ENCODE measurements around the gene EIF4A3.
"Not testable (repeated sequence)": the region's sequence is repeated elsewhere in the genome, so short reads cannot be mapped to it uniquely, and the experiment has no call there.

EIF4A3 gene

GRCh38 chr17:80173126-80173525 is 26.2 kb upstream of the EIF4A3 start:
- no peak for DNase-seq (ENCODE audit: low read depth in 2 of 2)

DNA sequence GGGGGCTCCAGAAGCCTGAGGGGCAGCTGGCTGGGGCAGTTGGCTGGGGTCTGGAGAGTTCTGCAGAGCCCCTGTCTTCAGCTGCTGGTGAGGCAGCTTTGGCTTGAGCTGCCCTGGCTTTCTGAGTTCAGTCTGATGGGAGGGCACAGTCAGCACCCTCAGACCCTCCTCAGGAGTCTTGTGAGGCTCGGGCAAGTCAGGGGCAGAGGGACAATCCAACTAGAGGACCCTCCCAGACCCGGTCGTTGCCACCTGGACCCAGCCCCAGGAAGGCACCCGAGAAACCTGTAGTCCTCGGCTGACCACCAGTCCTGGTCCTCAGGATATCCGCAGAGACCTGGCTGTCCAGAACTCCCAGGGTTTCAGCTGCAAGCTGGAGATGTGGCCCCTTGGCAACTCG is 24.8 kb upstream of the EIF4A3 start:
- DNase-seq (ENCODE audit: low read depth in 2 of 2): no peak

DNA sequence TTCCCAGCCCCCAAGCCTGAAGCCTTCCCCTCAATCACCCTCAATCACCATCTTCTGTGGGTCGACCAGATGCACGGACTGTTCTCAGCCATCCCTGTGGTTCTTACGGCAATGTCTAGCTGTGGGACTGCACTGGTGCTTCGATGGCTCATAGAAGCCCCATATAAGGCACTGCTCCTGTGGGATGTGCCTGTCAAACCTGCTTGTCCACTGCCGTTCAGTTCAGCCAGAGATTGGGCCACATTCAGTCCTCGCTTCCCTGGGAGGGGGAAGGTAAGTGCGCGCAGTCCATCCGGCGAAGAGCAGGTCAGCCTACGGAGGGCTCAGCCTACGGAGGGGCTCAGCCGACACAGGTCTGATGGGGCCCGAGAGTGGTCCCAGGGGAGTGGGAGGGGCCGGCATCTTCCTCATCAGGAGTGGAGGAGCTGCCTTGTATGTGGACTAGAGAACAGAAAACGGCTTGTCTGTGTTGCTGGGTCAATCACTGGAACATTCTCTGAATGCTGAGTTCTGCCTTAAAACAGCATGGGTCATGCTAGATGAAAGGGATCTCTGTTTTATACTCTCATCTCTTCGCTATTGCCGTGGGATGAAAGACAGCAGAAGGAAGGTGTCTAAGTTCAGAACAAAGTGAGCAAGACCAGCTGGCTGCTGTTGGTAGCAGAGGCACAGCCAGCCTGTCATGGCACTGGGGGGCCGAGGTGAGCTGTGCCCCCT is 23.0 kb upstream of the EIF4A3 start, which contains the start of gene CARD14:
Gene CARD14, plus strand, starts transcription at position 247 of the 717 bp plus-strand sequence. CDS start 11,409 bp downstream, outside the sequence.
- DNase-seq (ENCODE audit: low read depth in 2 of 2): no peak

GRCh38 chr17:80169107-80169506 is 22.2 kb upstream of the EIF4A3 start:
- no peak for DNase-seq (ENCODE audit: low read depth in 2 of 2)

DNA sequence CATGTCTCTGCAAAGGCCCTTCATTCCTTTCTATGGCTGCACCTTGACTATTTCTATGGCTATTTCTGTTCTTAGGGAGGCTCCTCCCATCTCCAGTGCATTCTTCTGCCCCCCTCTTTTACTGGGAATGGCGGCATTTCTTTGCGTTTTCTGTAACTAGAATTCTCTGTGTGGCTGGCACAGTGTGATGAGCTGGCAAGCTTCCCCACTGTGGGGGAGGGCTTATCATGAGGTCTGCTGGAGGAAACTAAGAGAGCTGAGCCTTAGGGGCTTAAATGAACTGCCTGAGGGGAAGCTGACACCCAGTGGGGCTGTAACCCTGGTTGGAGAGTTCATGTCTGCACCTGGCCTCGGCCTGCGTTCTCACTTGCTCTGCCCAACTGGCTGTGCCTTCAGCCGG is 21.4 kb upstream of the EIF4A3 start:
- DNase-seq (ENCODE audit: low read depth in 2 of 2): no peak

- no peak for DNase-seq (ENCODE audit: low read depth in 2 of 2)
Observed at GRCh38 chr17:80166446-80166845, 19.5 kb upstream of the EIF4A3 start.

- DNase-seq (ENCODE audit: low read depth in 2 of 2): no peak
Observed at GRCh38 chr17:80164185-80164584, 17.3 kb upstream of the EIF4A3 start.

- no peak for DNase-seq (ENCODE audit: low read depth in 2 of 2)
Observed at GRCh38 chr17:80163336-80163735, 16.4 kb upstream of the EIF4A3 start.

DNA sequence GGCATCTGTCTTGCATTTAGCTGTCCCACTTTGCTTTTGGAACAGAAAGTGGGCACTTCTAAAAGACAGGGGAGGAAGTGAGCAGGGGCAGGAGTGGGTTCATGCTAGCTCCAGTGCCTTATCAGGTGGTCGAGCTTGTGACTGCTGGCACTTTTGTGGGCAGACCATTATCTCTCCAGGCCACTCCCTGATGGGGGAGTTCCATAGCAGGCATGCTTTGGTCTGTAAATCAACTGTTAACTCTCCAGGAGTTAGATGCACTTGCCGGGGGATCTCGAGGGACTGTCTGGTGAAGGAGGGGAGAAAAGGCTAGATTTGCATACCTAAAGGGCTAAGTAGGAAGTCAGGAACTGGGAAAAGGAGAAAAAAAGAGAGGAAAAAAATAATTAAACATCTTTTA is 13.6 kb upstream of the EIF4A3 start:
- no peak for DNase-seq (ENCODE audit: low read depth in 2 of 2)

- no peak for DNase-seq (ENCODE audit: low read depth in 2 of 2)
Observed at GRCh38 chr17:80158846-80159245, 11.9 kb upstream of the EIF4A3 start.

DNA sequence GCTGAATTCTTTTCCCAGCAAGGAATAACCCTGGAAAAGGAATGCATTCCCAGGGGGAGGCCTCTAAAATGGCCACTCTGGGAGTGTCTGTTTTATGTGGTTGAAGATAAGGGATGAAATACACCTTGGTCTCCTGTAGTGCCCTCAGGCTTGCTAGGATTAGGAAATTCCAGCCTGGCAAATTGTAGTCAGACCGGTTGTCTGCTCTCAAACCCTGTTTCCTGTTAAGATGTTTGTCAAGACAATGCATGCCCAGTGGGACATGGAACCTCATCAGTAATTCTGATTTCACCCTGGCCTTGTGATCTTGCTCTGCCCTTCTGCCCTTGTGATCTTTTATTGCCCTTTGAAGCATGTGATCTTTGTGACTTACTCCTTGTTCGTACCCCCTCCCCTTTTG is 8.7 kb upstream of the EIF4A3 start:
- DNase-seq (ENCODE audit: low read depth in 2 of 2): not testable (repeated sequence)

GRCh38 chr17:80154166-80154565 is 7.2 kb upstream of the EIF4A3 start:
- DNase-seq (ENCODE audit: low read depth in 2 of 2): no peak

GRCh38 chr17:80153004-80153403 is 6.1 kb upstream of the EIF4A3 start:
- DNase-seq (ENCODE audit: low read depth in 2 of 2): no peak

- no peak for DNase-seq (ENCODE audit: low read depth in 2 of 2)
Observed at GRCh38 chr17:80152081-80152702, 5.3 kb upstream of the EIF4A3 start.

DNA sequence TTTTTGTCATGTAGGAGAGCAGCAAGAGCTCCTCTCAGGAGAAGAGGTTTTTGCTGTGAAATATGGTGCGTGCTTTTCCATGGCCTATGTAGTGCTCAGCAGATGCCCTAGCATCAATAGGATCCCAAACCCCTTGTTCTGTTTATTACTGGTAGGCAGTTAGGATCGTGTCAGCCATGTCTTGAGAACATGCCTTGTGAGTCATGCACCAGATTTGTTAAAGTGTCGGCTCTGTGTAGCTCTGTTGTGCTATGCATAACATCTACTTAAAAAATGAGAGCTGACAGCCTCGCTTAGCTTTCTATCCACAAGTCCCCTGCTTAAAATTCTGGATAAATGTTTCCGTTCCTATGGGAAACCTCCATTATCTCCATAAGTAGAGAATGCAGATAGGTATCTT is 4.4 kb upstream of the EIF4A3 start:
- DNase-seq (ENCODE audit: low read depth in 2 of 2): no peak

GRCh38 chr17:80146121-80147034 is 550 bp downstream of the EIF4A3 start:
- DNase-seq (ENCODE audit: low read depth in 2 of 2): peak in 1 of 2 donors; percentile 7

DNA sequence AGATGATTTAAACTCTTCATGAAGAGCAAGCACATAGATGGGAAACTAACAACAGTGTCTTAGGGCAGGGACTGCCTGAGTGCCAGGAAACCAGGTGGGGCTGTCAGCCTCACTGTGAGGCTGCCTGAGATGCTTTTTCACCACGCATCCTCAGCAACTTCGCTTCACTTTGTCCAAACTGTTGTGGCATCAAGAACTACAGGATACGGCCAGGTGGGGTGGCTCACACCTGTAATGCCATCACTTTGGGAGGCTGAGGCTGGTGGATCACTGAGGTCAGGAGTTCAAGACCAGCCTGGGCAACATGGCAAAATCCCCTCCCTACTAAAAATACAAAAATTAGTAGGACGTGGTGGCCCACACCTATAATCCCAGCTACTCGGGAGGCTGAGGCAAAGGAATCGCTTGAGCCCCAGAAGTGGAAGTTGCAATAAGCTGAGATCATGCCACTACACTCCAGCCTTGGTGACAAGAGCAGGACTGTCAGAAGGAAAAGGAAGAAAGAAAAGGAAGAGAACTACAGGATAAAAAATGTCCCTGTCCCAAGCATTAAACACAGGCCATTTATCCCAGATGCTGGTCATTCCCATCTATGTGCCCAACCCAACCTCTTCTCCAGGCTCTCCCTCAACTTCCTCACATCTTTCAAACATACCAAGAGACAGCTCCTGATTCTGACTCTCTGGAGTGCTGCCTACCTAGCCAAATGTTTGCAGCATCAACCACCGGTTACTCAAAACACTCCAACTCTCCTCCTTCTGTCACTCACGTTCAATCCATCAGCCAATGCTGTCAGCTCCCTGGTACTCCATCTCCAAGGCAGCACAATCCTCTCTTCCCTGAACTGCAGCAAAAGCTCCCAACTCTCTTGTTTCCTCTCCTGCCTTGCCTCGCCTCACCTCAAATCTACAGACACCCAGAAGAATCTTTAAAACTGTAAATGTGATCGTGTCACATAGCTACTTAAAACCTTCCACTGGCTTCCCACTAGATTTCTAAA is 1.6 kb downstream of the EIF4A3 start:
- DNase-seq (ENCODE audit: low read depth in 2 of 2): no peak

DNA sequence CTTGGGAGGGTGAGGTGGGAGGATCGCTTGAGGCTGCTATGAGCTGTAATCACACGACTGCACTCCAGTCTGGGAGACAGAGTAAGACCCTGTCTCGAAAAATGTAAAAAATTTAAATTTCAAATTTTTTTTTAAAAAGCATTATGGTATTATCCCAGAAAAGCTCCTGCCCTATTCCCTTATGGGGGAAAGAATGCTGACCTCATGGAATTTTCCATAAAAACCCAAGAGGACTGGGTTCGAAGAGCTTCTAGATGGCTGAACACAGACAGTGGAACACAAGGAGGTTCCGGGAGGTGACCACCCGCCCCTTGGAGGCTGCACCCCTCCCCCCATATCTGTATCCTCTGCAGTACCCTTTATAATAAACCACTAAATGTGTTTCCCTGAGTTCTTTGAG is 4.0 kb downstream of the EIF4A3 start:
- DNase-seq (ENCODE audit: low read depth in 2 of 2): no peak

DNA sequence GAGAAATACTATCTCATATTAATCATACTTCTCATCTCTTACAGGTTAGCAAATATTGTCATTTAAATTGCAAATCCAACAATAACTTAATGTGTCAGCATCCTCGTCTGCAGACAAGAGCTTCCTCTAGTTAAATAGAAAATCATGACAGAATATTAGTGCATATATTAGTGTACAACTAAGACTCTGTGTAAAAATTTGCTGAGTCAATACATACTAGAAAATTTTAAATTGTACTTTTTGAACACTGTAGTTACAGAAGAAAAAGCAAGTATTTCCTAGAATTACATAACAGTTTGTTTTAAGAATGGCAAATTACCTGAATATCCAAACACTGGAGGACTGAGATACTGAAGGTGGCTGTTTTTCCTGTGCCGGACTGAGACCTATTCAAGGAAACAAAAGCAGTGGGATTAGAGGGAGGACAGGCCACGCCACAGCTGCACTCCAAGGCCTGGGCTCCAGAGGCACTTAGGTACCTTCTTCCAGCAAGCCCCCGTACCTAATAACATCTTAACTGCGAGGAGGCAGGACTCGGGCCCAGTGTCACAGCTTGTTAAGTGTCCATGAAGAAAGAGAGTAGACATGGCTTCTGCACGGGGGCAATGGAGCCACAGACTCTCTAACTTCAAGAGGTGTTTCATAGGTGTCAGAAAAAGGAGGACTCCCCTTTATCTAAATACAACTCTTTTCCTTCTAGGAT is 5.3 kb downstream of the EIF4A3 start:
- DNase-seq (ENCODE audit: low read depth in 2 of 2): no peak

DNA sequence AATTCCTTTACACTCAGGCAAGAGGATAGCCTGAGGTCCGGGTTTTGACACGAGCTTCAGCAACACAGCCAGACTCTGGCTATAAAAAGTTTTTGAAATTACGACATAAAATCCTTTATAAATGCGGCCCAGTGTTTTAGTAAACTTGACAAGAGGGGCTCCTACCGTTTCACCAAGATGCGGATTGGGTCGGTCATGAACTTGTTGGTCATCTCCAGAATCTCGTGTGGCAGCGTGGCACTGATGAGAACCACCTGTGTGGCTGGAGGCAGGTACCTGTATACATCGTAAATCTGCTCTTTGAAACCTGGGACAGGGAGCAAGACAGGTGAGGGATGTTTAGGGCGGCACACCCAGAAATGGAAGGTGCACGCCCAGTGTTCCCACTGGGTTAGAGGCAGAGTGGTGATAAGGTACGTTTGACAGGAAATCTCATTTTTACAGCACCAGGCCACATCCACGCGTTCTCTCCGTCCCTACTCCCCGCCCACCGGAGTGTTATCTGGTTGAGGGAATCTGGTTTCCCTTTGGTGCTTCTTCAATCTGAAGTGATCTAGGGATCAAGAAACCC is 8.0 kb downstream of the EIF4A3 start:
- DNase-seq (ENCODE audit: low read depth in 2 of 2): no peak
